ENCODE measurements around the gene IFNA2.
"Not testable (repeated sequence)": the region's sequence is repeated elsewhere in the genome, so short reads cannot be mapped to it uniquely, and the experiment has no call there.

IFNA2 gene

DNA sequence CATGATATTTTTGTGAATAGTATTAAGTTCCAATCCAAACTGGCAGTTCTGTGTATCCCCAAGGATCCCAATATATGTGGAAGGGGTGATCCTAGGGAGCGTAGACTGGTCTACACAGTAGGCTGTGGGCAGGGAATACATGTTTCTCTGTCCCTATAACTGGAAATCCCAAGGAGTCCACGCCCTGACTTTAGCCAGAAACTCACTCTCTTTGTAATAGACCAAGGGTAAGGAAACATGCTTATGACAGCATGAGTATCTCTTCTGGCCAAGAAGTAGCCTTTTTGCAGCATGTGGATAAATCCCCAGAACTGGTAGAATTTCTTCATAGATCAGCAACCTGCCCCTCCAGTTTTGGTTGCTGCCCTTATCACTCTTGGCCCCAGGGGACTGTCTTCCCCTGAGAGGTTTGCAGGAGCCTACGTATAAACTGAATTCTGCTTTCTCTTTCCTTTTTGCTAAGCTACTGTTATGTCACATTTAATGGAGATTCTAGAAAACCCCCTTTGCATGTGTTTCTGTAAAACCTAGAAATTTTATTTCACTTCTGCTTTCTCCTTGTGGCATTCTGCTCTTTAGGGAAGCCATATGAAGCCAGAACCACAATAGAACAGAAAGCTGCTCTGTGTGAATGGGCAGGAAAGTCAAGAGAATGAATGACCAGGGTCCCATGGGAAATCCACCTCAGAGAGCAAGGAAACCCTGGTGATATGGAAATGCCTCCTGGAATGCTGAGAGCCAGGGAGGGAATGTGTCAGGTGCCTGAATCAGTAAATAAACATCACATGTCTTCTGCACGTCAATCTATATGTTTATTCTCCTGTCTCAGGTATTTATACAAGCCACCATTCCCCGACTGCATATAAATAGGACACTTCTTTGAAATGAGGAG, 3.5 kb downstream of the IFNA2 start:
- DNase-seq = no peak

DNA sequence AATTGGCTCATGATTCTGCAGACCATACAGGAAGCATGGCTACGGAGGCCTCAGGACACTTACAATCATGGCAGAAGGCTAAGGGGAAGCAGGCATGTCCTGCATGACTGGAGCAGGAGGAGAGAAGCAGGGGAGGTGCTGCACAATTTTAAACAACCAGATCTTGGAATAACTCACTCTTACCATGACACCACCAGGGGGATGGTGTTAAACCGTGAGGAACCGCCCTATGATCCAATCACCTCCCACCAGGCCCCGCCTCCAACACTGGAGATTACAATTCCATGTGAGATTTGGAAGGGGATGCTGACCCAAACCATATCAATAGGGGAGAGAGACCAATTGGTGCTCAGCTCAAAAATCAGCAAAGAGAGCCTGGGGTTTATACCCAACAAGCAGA, 13.7 kb downstream of the IFNA2 start:
- DNase-seq = not testable (repeated sequence)

DNA sequence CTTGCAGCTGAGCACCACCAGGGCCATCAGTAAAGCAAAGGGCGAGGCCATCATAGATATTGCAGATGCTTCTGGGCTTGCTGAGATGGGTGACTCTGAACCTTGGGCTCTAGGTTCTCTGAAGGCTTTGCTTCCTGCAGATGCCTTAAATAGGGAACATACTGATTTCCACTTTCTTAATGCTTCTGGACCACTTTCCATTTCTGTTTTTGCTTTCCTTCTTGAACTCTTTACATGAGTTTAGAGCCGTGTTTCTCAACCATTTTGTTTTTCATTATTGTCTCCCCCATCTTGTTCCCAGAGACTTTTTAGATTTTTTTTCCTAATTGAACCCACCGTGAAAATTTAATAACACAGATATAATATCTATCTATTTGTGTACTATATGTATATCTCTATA, 17.2 kb downstream of the IFNA2 start, which contains the start of gene IFNA13:
Gene IFNA13 (minus strand): TSS at position 101 of the 400 bp plus-strand sequence. CDS start 47 bp downstream, at position 54.
- DNase-seq = no peak

DNA sequence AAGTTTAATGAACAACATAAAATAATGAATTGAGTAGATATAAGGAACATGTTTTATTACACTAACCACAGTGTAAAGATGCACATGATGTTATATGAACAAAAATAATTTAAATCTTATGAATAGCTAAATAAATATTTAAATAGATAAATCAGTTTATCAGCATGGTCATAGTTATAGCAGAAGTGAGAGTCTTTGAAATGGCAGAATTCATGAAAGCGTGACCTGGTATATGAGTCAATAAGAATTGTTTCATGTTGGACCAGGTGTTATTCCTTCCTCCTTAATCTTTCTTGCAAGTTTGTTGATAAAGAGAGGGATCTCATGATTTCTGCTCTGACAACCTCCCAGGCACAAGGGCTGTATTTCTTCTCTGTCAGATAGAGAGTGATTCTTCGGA, 18.0 kb downstream of the IFNA2 start:
- DNase-seq = not testable (repeated sequence)

DNA sequence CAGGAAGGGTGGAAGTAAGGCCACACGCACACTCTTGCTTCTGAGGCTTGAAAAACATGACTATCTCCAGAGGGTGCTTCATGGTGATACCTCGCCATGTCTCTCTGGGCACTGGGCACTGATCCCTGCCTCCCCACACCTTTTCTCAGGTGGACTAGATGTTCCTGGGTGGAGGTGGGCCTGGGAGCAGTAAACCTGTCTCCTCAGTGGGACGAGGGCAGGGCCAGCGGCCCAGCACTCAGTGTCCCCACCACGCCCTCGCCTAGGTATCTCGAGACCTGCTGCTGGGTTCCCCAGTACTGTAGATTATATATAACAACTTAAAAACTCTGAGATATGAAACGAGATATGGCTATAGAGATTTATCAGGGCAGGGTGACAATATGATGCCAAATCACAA, 22.9 kb downstream of the IFNA2 start:
- DNase-seq = no peak

GRCh38 chr9:21357479-21358460, 27.4 kb downstream of the IFNA2 start:
- DNase-seq = no peak

DNA sequence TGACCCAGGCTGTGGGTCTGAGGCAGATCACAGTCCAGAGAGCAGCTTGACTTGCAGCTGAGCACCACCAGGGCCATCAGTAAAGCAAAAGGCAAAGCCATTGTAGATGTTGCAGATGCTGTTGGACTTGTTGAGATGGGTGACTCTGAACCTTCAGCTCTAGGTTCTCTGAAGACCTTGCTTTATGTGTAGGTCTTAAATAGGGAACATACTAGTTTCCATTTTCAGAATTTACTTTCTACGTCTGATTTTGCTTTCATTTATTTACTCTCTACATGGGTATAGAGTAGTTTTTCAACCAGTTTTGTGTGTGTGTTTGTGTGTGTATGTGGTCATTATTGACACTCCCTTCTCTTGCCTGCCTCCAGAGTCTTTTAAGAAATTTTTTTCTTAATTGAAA, 34.4 kb downstream of the IFNA2 start, which contains the start of gene IFNA6:
Gene IFNA6 (minus strand): TSS at position 101 of the 400 bp plus-strand sequence. CDS start 0 bp downstream, at position 101.
- DNase-seq = no peak

DNA sequence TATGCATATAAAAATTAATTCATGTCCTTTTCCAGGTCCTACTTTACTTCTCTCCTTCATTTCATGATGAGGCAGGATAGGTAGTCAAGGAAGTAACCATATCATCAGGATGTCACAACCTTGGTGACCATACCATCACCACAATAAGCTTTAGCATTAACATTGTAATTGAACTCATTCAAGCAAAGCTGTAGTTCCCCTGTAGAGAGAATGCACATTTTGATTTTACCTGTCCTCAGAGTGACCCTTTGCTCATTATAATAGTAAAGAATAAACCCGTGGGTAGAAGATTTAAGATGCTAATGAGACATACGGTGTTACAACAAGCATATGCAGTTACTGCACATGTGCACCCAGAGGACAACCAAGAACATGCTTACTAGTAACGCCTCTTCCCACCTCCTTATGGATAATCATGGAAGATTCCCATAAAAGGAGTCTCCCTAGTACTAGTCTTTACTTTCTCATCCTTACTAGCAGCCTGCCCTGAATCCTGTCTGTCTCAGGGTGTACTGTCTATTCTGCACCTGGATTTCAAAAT, 36.7 kb downstream of the IFNA2 start:
- DNase-seq = no peak

DNA sequence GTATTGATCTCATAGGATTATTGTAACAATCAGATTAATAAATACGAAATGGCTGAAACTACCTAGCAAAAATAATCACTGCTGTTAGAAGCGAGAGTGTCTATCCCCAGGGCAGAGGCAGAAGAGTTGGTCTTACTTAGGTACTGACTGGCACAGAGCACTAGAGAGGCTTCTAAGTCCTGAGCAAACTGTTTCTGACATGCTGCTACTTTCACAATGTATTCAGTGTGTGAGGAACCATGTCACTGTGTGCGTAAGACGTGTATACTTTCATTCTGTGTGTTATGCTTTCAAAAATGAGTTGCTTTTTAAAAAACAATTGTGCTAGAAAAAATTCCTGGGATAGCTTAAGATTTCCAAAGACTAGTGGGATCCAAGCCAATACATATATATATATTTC, 44.5 kb downstream of the IFNA2 start:
- DNase-seq = no peak

GRCh38 chr9:21336457-21336856, 48.7 kb downstream of the IFNA2 start:
- no peak for DNase-seq

- DNase-seq = peak; percentile 52 to 76 (median 70)
Observed at GRCh38 chr9:21334701-21335632, 50.2 kb downstream of the IFNA2 start, which contains the start of gene KLHL9. TSS of gene KLHL9 (minus strand) at chr9:21335404. CDS start at chr9:21334859, 545 bp downstream.
